AG04450 (cell line): ENCODE results near the gene FOSL1. TPM values are rescaled to one million over a fixed set of nuclear protein-coding genes. Genes with fewer than 3 reads are reported as not detected.
A peak's percentile ranks its signal among the peaks of the same experiment; 100 is the strongest.

Experiments
- CTCF ChIA-PET: fragments of 300-600, 350-600 bp; formaldehyde crosslinking; extraction: SDS; loops from one replicate; lab custom pipeline; 2022; ENCODE audit warnings: antibody characterized with exemption, inconsistent platforms; lab: Charles Lee
- POLR2A ChIA-PET: fragments of 350-600 bp; formaldehyde crosslinking; extraction: SDS; loops from one replicate; lab custom pipeline; 2021; ENCODE audit warnings: antibody characterized with exemption, inconsistent platforms; lab: Yijun Ruan, JAX
- DNase-seq: peaks from one replicate; pipeline ENCODE4 v3.0.0-alpha.2; 2011; ENCODE audit warnings: low read depth, low spot score
- H3K27ac ChIP-seq: one replicate; pipeline ENCODE4 v1.5.1; 2012; ENCODE audit warnings: low read depth, low read length, control low read depth
- H3K27me3 ChIP-seq: one replicate; pipeline ENCODE4 v1.6.0; 2012; ENCODE audit warnings: low read length; ENCODE audit not compliant: control insufficient read depth, insufficient read depth
- H3K4me3 ChIP-seq: 2 replicates; pipeline ENCODE4 v1.5.1; 2011; ENCODE audit warnings: mild to moderate bottlenecking, low read depth, low read length, control low read depth
- H3K9me3 ChIP-seq: 2 replicates; pipeline ENCODE4 v1.5.1; 2012; ENCODE audit warnings: low read length; ENCODE audit not compliant: control insufficient read depth, insufficient read depth
- polyA plus RNA-seq: library from polyadenylated mRNA; depleted of rRNA; stranded (reverse); fragments of >200 nt; gene quantifications from 2 replicates; pipeline ENCODE4 v1.2.3, GENCODE V29; 2011
- TF ChIP-seq, protein P1 (sequence below): IDR thresholded peaks from 2 replicates; pipeline ENCODE4 v1.5.1; 2011; ENCODE audit warnings: low read depth, low read length, control low read depth, inconsistent platforms

The FOSL1 gene
- polyA plus RNA-seq, 1 experiment, result 7.9 TPM

DNA sequence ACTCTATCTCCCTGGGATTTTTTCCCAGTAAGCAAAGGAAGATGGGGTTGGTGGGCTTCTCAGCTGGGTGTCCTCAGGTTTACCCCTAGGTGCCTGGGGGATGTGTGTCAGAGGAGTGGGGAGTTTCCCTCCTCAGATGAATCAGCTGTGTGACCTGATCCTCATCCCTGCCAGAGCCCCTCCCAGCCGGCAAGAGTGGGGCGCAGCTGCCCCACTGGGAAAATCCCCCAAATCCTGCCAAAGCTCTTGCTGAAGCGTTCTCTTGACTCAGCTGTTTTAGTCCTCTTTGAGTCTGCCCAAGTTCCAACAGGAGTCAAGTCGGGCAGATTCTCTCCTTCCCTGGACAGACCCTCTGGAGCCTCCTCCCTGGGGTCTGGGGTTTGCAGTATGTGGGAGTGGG lies 12.7 kb upstream of the FOSL1 start:
- CTCF ChIA-PET, result interaction anchor here (0.6 to 2.4 kb wide), 4 partner anchors 11 to 53 kb away, joined by 3 to 10 read pairs (median 4); partner anchors contain the start of genes FIBP and MUS81

DNA sequence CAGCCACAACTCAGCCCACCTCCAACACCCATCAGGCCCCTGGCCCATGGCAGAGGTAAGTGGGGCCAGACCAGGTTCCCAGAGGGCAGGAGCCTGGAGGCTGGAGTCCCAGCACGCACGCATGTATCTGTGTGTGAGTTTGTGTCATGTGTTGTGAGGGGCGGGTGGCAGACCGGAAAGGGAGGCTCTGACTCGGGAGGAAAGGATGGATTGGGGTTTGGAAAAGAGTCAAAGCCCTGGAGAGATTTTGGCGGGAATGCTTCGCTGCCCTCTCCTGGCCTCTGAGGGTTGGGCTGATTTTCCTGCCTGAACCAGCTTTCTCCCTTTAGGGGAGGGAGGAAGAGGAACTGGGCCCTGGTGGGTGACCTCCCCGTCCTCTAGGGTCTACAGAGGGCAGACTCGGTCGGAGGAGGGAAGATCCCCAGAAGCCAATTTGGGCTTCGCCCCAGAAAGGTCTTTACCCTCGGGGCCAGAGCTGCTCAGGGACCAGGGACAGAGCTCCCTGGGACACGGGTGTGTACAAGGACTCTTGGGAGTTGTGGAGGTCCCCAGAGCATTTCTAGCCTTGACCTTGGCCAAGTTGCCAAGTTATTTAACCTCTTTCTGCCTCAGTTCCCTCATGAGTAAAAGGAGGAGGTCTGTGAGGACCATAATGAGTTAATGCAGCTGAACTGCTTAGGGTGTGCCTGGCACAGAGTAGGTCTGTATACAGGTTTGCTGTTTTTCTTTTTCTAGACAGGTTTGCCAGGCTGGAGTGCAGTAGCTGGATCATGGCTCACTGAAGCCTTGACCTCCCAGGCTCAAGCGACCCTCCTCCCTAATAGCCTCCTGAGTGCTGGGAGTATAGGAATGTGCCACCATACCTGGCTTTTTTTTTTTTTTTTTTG lies 11.7 kb upstream of the FOSL1 start:
- TF ChIP-seq, protein P1, sequence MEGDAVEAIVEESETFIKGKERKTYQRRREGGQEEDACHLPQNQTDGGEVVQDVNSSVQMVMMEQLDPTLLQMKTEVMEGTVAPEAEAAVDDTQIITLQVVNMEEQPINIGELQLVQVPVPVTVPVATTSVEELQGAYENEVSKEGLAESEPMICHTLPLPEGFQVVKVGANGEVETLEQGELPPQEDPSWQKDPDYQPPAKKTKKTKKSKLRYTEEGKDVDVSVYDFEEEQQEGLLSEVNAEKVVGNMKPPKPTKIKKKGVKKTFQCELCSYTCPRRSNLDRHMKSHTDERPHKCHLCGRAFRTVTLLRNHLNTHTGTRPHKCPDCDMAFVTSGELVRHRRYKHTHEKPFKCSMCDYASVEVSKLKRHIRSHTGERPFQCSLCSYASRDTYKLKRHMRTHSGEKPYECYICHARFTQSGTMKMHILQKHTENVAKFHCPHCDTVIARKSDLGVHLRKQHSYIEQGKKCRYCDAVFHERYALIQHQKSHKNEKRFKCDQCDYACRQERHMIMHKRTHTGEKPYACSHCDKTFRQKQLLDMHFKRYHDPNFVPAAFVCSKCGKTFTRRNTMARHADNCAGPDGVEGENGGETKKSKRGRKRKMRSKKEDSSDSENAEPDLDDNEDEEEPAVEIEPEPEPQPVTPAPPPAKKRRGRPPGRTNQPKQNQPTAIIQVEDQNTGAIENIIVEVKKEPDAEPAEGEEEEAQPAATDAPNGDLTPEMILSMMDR, result peak; percentile 17; the same call in 1 of the 2 replicates
- Histone ChIP-seq H3K4me3 (no peak overlapping the region), H3K27me3 (no peaks in the 10 kb centered on the region), H3K9me3 (no peaks in the 10 kb centered on the region), H3K27ac (peak overlapping the region; percentile 91)
- POLR2A ChIA-PET, result interaction anchor here (0.6 to 5.8 kb wide), 6 partner anchors 11 to 54 kb away, joined by 3 to 98 read pairs (median 4); partner anchors contain the start of genes CCDC85B, CFL1, FIBP and FOSL1
- CTCF ChIA-PET, result interaction anchor here (0.8 to 2.4 kb wide), 5 partner anchors 10 to 52 kb away, joined by 3 to 10 read pairs (median 4); partner anchors contain the start of genes FIBP and MUS81
- no peak for DNase-seq

More for the DNA sequence above, 12.7 kb upstream of the FOSL1 start:
- POLR2A ChIA-PET, result interaction anchor here (1.1 to 5.8 kb wide), 4 partner anchors 11 to 55 kb away, joined by 3 to 98 read pairs (median 8); partner anchors contain the start of genes CCDC85B, CFL1, FIBP and FOSL1
- Histone ChIP-seq H3K4me3 (no peak overlapping the region), H3K9me3 (peaks cover 4% of the 10 kb centered on the region; the same call in 1 of the 2 replicates), H3K27ac (peak overlapping the region; percentile 91), H3K27me3 (no peaks in the 10 kb centered on the region)
- DNase-seq, result no peak
- TF ChIP-seq, protein P1, result no peak

DNA sequence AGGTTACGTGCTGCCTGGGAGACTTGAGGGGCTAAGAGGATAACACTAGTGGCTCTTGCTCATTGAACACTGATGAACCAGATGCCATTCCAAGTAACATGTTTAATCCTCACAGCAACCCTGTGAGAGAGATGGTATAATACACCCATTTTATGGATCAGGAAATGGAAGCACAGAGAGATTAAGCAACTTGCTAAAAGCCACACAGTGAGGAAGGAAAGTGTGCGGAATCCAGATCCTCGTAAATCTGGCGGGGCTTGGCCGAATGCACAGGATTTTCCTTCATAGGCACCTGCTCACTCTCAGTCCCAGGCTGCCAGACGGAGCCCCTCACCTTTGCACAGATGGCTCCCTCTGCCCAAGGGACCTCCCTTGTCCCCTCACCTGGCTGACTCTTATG lies 7.7 kb upstream of the FOSL1 start:
- TF ChIP-seq, protein P1, result no peak
- H3K9me3 ChIP-seq, result no peaks in the 10 kb centered on the region
- POLR2A ChIA-PET, result no interaction called here
- no peak overlapping the region for H3K4me3 ChIP-seq
- H3K27me3 ChIP-seq, result no peaks in the 10 kb centered on the region
- no peak overlapping the region for H3K27ac ChIP-seq
- DNase-seq, result no peak
- CTCF ChIA-PET, result interaction anchor here (0.8 to 1.6 kb wide), 2 partner anchors 20 to 48 kb away, joined by 3 to 4 read pairs; partner anchors contain the start of genes FIBP and MUS81

DNA sequence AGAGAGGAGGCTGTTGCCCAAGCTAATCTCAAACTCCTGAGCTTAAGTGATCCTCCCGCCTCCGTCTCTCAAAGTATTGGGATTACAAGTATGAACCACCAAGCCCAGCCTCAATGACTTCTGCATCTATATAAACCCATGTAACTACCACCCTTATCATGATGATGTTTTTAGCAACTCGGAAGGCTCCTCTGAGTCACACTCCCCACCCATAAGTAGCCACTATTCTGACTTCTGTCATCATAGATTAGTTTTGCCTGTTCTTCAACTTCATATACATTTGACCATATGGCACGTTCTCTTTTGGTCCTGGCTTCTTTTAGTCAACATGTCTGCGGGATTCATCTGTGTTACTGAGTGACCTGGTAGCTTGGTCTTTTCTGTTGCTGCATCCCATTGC lies 6.4 kb upstream of the FOSL1 start:
- no peak overlapping the region for H3K4me3 ChIP-seq
- no peak overlapping the region for H3K27ac ChIP-seq
- CTCF ChIA-PET, result interaction anchor here (1.3 to 1.6 kb wide), 2 partner anchors 17 to 18 kb away, joined by 5 to 7 read pairs; partner anchors contain the start of genes CCDC85B and FIBP
- H3K27me3 ChIP-seq, result no peaks in the 10 kb centered on the region
- POLR2A ChIA-PET, result interaction anchor here (1.6 kb wide), 1 partner anchor 9 kb away, joined by 7 read pairs; no protein-coding TSS in a partner anchor
- TF ChIP-seq, protein P1, result no peak
- H3K9me3 ChIP-seq, result no peaks in the 10 kb centered on the region
- no peak for DNase-seq
